ENCODE data around the gene SELENOP. TPM values are rescaled to one million over a fixed set of nuclear protein-coding genes. Genes with fewer than 3 reads are reported as not detected.

The SELENOP gene
- total RNA-seq = 100 to 1,000 TPM; 119 to 284 (median 180) TPM

GRCh38 chr5:42811591-42812446 is at the start of gene SELENOP:
SELENOP (minus strand) TSS chr5:42811892; CDS start chr5:42808353, 3,539 bp downstream.
- peak within 1 kb of the TSS; percentile 46 to 61 (median 54) for H3K4me3 ChIP-seq
- H3K9me3 ChIP-seq = no peaks in the 10 kb centered on the region
- peaks cover 0 to 11% (median under 1%) of the 10 kb centered on the region in 4 donors for H3K36me3 ChIP-seq
- TF ChIP-seq POLR2AphosphoS5 (IDR thresholded peaks at IDR 0.05) (peak; percentile 68 to 90), POLR2A (IDR thresholded peaks at IDR 0.05; ENCODE audit: low read depth) (peak; percentile 31), CTCF (IDR thresholded peaks at IDR 0.05) (no peak)
- intact Hi-C loops (cut with DNase I) = no loop called here
- H3K27ac ChIP-seq (replicated peaks in 1 of 4) = peak within 1 kb of the TSS; percentile 66 to 76 (median 74)
- H3K27me3 ChIP-seq = no peaks in the 10 kb centered on the region
- DNase-seq (ENCODE audit: extremely low spot score) = no peak
- H3K4me1 ChIP-seq = peaks cover 26 to 34% (median 28%) of the 10 kb centered on the region in 4 donors
- 25% methylated on average over 8 of the region's 8 CpGs for WGBS

GRCh38 chr5:42858687-42859086 is 47.0 kb upstream of the SELENOP start:
- DNase-seq (ENCODE audit: extremely low spot score) = no peak
- peaks cover 0 to 4% (median 0%) of the 10 kb centered on the region in 4 donors for H3K27me3 ChIP-seq
- H3K4me1 ChIP-seq = peaks cover 8 to 14% (median 12%) of the 10 kb centered on the region in 4 donors
- TF ChIP-seq EP300 (IDR thresholded peaks at IDR 0.05) = no peak
- TF ChIP-seq POLR2AphosphoS5 (IDR thresholded peaks at IDR 0.05) = no peak
- no peak for TF ChIP-seq POLR2A (IDR thresholded peaks at IDR 0.05; ENCODE audit: low read depth)
- TF ChIP-seq CTCF (IDR thresholded peaks at IDR 0.05) = no peak
- 13% methylated on average over 7 of the region's 7 CpGs for WGBS
- peak overlapping the region; percentile 2 to 64 (median 4) for H3K27ac ChIP-seq (replicated peaks in 1 of 4)
- intact Hi-C loops (cut with DNase I) = no loop called here
- H3K36me3 ChIP-seq = no peaks in the 10 kb centered on the region
- peak overlapping the region in 1 of 4 donors; percentile 8 for H3K4me3 ChIP-seq
- H3K9me3 ChIP-seq = no peaks in the 10 kb centered on the region

GRCh38 chr5:42858031-42858643 is 46.4 kb upstream of the SELENOP start:
- no peak for DNase-seq (ENCODE audit: extremely low spot score)
- WGBS = 17% methylated on average over 1 of the region's 1 CpG
- no peaks in the 10 kb centered on the region for H3K27me3 ChIP-seq
- TF ChIP-seq EP300 (IDR thresholded peaks at IDR 0.05) (no peak), POLR2A (IDR thresholded peaks at IDR 0.05; ENCODE audit: low read depth) (no peak), POLR2AphosphoS5 (IDR thresholded peaks at IDR 0.05) (no peak), CTCF (IDR thresholded peaks at IDR 0.05) (no peak)
- no peak overlapping the region for H3K4me3 ChIP-seq
- no peaks in the 10 kb centered on the region for H3K36me3 ChIP-seq
- no peaks in the 10 kb centered on the region for H3K9me3 ChIP-seq
- H3K4me1 ChIP-seq = peaks cover 8 to 14% (median 12%) of the 10 kb centered on the region in 4 donors
- peak overlapping the region; percentile 2 to 64 (median 4) for H3K27ac ChIP-seq (replicated peaks in 1 of 4)
- intact Hi-C loops (cut with DNase I) = no loop called here

- no peak for DNase-seq (ENCODE audit: extremely low spot score)
- TF ChIP-seq CTCF (IDR thresholded peaks at IDR 0.05) = no peak
- TF ChIP-seq EP300 (IDR thresholded peaks at IDR 0.05) = no peak
- TF ChIP-seq POLR2AphosphoS5 (IDR thresholded peaks at IDR 0.05) = no peak
- no peak for TF ChIP-seq POLR2A (IDR thresholded peaks at IDR 0.05; ENCODE audit: low read depth)
- WGBS = 49% methylated on average over 2 of the region's 2 CpGs
- H3K9me3 ChIP-seq = no peaks in the 10 kb centered on the region
- no peak overlapping the region for H3K4me3 ChIP-seq
- H3K4me1 ChIP-seq = peaks cover 8 to 14% (median 12%) of the 10 kb centered on the region in 4 donors
- H3K27me3 ChIP-seq = no peaks in the 10 kb centered on the region
- intact Hi-C loops (cut with DNase I) = no loop called here
- H3K36me3 ChIP-seq = no peaks in the 10 kb centered on the region
- no peak overlapping the region for H3K27ac ChIP-seq (replicated peaks in 1 of 4)
These were observed 44.1 kb upstream of the SELENOP start for GRCh38 chr5:42855811-42856210.

Data from esophagus muscularis mucosa (tissue), 4 donors.